Mucosa of rectum (tissue), 2 donors: ENCODE results near the gene ACER2.
A peak's percentile ranks its signal among the peaks of the same experiment; 100 is the strongest.

ENCODE experiments used
- H3K27ac ChIP-seq, 2 donors: one replicate each; pipeline ENCODE4 v1.7.0; 2013; ENCODE audit warnings: inconsistent platforms in 2 of 2, low read depth in 2 of 2, low read length in 2 of 2
- H3K27me3 ChIP-seq, 2 donors: one replicate each; pipeline ENCODE4 v1.7.0; 2013; ENCODE audit warnings: low read length in 2 of 2; ENCODE audit not compliant: control insufficient read depth in 2 of 2, insufficient read depth in 2 of 2
- H3K36me3 ChIP-seq, 2 donors: one replicate each; pipeline ENCODE4 v1.7.0; 2013; ENCODE audit warnings: low read length in 2 of 2; ENCODE audit not compliant: control insufficient read depth in 2 of 2, insufficient read depth in 2 of 2
- H3K4me1 ChIP-seq, 2 donors: one replicate each; pipeline ENCODE4 v1.7.0; 2013; ENCODE audit warnings: low read length in 2 of 2, mild to moderate bottlenecking in 1 of 2; ENCODE audit not compliant: control insufficient read depth in 2 of 2, insufficient read depth in 2 of 2
- H3K4me3 ChIP-seq, 2 donors: one replicate each; pipeline ENCODE4 v1.7.0; 2013; ENCODE audit warnings: low read length in 2 of 2
- H3K9ac ChIP-seq, 2 donors: one replicate each; pipeline ENCODE4 v1.7.0; 2013; ENCODE audit warnings: low read length in 2 of 2, low read depth in 1 of 2, mild to moderate bottlenecking in 1 of 2
- H3K9me3 ChIP-seq, 2 donors: one replicate each; pipeline ENCODE4 v1.7.0; 2013; ENCODE audit warnings: low read length in 2 of 2; ENCODE audit not compliant: control insufficient read depth in 2 of 2
- donor health status: healthy.
- donor health status: Normal muscosa, but diverticular disease.

Gene ACER2

DNA sequence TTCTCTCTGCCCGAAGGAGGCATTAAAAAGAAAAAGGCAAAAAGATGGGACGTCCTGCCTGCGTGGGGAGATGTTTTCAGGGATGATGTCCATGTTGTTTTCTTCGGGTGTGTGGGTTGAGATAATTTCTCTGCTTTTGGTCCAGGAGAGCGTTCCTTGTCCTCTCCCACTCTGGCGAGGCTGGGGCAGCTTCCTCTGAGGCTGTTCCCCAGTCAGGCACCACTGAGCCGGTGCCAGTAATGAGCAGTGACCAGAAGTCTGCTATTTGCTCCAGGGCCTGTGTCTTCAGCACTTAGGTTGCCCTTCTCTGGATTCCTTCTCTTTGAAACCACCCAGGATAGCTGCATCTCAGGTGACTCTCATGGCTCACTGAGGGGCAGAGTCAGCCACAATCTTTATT lies 71.5 kb downstream of the ACER2 start:
- H3K9me3 ChIP-seq: no peaks in the 10 kb centered on the region
- H3K36me3 ChIP-seq: no peaks in the 10 kb centered on the region
- H3K27ac ChIP-seq: no peak overlapping the region
- H3K27me3 ChIP-seq: peaks cover 0 to 2% of the 10 kb centered on the region in 2 donors
- H3K4me1 ChIP-seq: no peaks in the 10 kb centered on the region
- H3K9ac ChIP-seq: no peak overlapping the region
- no peak overlapping the region for H3K4me3 ChIP-seq

DNA sequence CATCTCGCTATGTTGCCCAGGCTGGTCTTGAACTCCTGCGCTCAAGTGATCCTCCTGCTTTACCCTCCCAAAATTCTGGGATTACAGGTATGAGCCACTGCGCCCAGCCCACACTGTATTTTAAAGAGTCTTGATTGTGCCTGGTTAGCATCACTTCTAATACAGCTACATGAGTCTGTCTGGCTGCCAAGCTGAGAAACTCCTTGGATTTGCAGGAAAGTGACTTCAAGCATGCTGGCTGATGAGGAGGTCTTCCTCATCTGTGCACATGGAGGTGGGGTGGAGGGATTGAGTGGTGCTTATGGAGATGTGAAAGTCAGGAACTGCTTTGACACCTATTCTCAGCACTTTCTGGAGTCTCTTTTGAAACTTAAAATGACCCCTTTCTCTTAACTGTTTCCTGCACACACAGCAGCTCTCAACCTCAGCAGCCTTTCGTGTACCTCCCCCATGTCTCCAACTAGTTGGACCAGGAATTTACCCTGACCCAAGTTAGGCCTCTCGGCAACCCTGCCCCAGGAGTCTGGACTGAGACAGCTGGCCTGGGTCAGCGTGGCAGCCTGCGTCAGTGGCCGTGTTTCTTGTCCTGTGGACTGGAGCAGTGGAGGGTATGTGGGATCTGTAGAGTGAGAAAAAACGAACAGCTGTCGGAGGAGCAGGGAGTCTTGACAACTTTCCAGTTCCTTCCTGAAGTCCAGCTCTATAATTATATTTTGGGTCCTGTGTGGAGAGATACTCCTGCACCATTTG lies 72.5 kb downstream of the ACER2 start:
- no peaks in the 10 kb centered on the region for H3K9me3 ChIP-seq
- no peaks in the 10 kb centered on the region for H3K4me1 ChIP-seq
- H3K4me3 ChIP-seq: no peak overlapping the region
- H3K9ac ChIP-seq: no peak overlapping the region
- peaks cover 0 to 2% of the 10 kb centered on the region in 2 donors for H3K27me3 ChIP-seq
- no peaks in the 10 kb centered on the region for H3K36me3 ChIP-seq
- no peak overlapping the region for H3K27ac ChIP-seq

DNA sequence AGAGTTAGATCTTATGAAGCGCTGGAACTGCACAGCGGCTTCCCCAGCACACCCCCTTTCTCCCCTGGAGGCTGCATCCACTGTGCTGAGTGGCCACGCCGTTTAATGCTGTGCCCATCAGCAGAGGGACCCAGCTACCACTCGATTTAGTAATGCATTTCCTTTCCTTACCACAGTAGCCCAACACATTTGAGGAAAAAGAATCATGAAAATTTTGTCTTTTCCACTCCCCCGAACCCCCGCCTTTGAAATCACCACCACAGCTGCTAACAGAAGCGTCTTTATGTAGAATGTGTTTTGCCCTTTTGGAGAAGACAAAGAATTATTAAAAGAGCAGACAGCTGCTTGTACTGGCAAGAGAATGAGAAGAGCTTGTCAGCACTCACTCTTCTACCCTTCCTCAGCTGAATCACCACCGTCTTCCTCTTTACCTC lies 73.2 kb downstream of the ACER2 start:
- no peak overlapping the region for H3K27ac ChIP-seq
- H3K4me1 ChIP-seq: no peaks in the 10 kb centered on the region
- H3K9me3 ChIP-seq: no peaks in the 10 kb centered on the region
- no peak overlapping the region for H3K4me3 ChIP-seq
- H3K36me3 ChIP-seq: no peaks in the 10 kb centered on the region
- H3K9ac ChIP-seq: no peak overlapping the region
- peaks cover 0 to 1% of the 10 kb centered on the region in 2 donors for H3K27me3 ChIP-seq

DNA sequence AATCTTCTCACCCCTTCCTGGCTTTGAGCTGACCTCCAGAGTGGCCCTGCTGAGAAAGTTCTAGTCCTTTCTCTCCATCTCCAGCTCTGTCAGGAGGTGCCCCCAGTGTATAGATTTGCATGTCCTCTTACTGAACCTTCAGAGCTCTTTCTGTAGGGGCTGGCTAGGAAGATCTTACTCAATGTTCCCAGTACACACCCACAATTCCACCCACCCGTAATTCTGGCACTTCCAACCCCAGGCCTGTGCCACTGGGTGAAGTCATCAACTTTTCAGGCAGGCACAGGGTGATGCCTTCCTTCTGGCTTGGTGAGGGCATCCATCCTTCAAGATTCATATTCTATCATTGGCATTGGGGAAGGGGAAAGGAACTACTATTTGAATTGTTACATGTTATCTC lies 75.9 kb downstream of the ACER2 start:
- no peaks in the 10 kb centered on the region for H3K27me3 ChIP-seq
- H3K4me3 ChIP-seq: no peak overlapping the region
- H3K9ac ChIP-seq: no peak overlapping the region
- H3K36me3 ChIP-seq: no peaks in the 10 kb centered on the region
- H3K4me1 ChIP-seq: no peaks in the 10 kb centered on the region
- no peak overlapping the region for H3K27ac ChIP-seq
- H3K9me3 ChIP-seq: no peaks in the 10 kb centered on the region

DNA sequence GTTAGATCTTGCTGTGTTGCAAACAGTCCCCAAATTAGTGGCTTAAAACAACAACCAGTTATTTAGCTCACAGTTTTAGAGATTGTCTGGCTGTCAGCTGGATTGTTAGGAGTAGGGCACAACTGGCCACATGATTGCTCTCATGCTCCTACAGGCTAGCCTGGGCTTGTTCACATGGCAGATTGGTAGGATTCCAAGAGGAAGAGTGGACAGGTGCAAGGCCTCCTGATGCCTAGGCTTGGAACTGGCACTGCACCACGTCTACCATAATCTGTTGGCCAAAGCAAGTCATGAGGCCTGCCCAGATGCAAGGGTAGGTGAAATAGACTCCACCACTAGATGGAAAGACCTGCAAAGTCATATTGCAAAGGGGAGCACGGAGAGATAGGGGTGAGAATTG lies 76.4 kb downstream of the ACER2 start:
- H3K36me3 ChIP-seq: no peaks in the 10 kb centered on the region
- no peak overlapping the region for H3K27ac ChIP-seq
- H3K9ac ChIP-seq: no peak overlapping the region
- no peaks in the 10 kb centered on the region for H3K4me1 ChIP-seq
- H3K9me3 ChIP-seq: no peaks in the 10 kb centered on the region
- H3K4me3 ChIP-seq: no peak overlapping the region
- no peaks in the 10 kb centered on the region for H3K27me3 ChIP-seq

DNA sequence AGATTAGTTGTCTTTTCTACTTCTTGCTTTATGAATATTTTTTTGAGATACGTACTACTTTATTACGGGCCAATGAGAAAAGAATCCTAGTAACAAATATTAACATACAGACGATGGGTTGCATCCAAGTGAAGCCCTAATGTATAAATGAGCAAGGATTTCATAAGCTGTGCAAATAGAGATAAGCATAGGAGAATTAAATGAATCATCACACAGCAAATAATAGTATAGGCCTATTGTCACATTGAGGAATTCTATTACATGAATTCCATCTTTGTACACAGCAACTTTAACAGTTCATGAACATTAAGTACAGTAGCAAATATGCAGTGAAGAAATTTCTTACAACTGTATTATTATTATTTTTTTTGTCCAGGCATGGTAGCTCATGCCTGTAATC lies 78.0 kb downstream of the ACER2 start:
- Histone ChIP-seq H3K9ac (no peak overlapping the region), H3K9me3 (no peaks in the 10 kb centered on the region), H3K36me3 (no peaks in the 10 kb centered on the region), H3K4me1 (no peaks in the 10 kb centered on the region), H3K27ac (no peak overlapping the region), H3K4me3 (no peak overlapping the region), H3K27me3 (no peaks in the 10 kb centered on the region)

DNA sequence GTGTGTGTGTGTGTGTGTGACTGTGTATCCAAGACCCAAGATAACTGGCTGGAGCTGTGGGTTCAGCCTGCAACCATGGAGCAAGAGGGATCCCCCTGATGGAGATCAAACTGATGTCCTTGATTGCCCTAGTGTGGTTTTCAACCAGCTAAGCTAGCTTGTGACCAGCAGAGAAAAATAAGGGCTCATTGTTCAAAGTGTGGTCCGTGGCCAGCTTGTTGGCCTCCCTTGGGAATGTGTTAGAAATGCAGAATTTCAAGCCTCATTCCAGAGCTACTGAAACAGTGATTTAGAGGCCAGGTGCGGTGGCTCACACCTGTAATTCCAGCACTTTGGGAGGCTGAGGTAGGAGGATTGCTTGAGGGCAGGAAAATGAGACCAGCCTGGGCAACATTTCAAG lies 79.9 kb downstream of the ACER2 start:
- H3K27ac ChIP-seq: no peak overlapping the region
- H3K9ac ChIP-seq: no peak overlapping the region

DNA sequence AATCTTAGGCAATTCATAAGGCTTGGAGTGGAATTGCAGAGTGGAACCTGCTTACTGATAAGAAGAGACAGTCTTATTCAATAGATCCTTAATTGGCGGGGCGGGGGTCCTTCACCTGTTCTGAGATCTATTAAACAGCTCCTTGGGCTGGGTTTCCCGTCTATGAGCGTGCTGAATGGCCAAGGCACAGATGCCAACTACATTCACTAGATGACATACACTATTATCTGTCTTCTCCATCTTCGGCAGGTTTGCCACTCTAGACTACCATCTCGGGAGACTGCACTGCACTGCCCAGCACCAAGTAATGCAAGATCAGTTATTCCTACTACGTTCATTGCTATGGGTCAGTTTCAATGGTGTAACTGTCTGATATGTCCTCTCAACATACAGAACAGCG lies 81.5 kb downstream of the ACER2 start:
- no peaks in the 10 kb centered on the region for H3K36me3 ChIP-seq
- H3K9ac ChIP-seq: no peak overlapping the region
- H3K9me3 ChIP-seq: no peaks in the 10 kb centered on the region
- no peaks in the 10 kb centered on the region for H3K4me1 ChIP-seq
- H3K27me3 ChIP-seq: no peaks in the 10 kb centered on the region
- H3K27ac ChIP-seq: no peak overlapping the region
- no peak overlapping the region for H3K4me3 ChIP-seq

More for the DNA sequence above, 79.9 kb downstream of the ACER2 start:
- Histone ChIP-seq H3K9me3 (no peaks in the 10 kb centered on the region), H3K36me3 (no peaks in the 10 kb centered on the region), H3K27me3 (no peaks in the 10 kb centered on the region), H3K4me3 (no peak overlapping the region), H3K4me1 (no peaks in the 10 kb centered on the region)

DNA sequence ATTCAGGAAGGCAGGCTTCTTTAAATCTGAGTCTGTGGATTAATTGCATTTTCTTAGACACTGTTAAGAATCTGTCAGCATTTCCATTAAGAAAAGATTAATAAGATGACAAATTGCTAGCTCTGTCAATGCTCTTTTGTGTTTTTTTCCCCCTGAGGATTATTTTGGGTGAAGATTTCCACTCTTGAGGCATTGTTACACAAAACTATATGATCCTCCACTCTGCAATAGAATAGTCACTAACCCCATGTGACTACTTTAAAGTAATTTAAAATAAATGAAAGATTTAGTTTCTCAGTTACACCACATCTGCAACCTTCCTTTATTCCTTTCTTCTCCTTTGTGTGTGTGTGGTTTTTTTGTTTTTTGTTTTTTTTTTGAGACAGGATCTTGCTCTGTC lies 82.0 kb downstream of the ACER2 start:
- H3K4me3 ChIP-seq: no peak overlapping the region
- H3K36me3 ChIP-seq: no peaks in the 10 kb centered on the region
- H3K4me1 ChIP-seq: no peaks in the 10 kb centered on the region
- no peak overlapping the region for H3K9ac ChIP-seq
- H3K27me3 ChIP-seq: no peaks in the 10 kb centered on the region
- H3K27ac ChIP-seq: no peak overlapping the region
- H3K9me3 ChIP-seq: no peaks in the 10 kb centered on the region

DNA sequence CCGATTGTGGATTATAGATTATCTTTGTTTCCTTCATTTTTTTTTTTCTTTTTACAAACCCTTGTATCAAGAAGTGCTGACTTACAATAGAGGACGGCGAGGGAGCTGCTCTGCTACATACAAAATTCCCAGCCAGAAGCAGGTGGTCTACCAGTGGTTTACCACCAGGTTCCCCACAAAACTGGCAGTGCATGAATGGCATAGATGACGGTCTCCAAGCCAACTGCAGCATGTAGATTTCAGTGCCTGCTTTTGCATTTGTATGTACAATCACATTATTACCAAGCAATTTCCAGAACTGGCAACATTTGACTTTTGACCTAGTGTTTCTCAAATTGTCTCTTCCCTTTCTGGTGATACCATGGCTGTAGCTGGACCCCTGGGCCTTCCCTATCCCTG lies 84.0 kb downstream of the ACER2 start:
- H3K9me3 ChIP-seq: no peaks in the 10 kb centered on the region
- H3K27me3 ChIP-seq: no peaks in the 10 kb centered on the region
- H3K4me3 ChIP-seq: peak overlapping the region in 1 of 2 donors; percentile 33
- H3K27ac ChIP-seq: no peak overlapping the region
- no peaks in the 10 kb centered on the region for H3K4me1 ChIP-seq
- no peak overlapping the region for H3K9ac ChIP-seq
- no peaks in the 10 kb centered on the region for H3K36me3 ChIP-seq
